ENCODE data around the gene HYAL2.

Gene HYAL2

GRCh38 chr3:50322386-50323091 lies at the start of gene HYAL2:
HYAL2 (minus strand) TSS chr3:50322745; CDS start chr3:50320489, 2,256 bp downstream.
- DNase-seq (ENCODE audit: low spot score): no peak

DNA sequence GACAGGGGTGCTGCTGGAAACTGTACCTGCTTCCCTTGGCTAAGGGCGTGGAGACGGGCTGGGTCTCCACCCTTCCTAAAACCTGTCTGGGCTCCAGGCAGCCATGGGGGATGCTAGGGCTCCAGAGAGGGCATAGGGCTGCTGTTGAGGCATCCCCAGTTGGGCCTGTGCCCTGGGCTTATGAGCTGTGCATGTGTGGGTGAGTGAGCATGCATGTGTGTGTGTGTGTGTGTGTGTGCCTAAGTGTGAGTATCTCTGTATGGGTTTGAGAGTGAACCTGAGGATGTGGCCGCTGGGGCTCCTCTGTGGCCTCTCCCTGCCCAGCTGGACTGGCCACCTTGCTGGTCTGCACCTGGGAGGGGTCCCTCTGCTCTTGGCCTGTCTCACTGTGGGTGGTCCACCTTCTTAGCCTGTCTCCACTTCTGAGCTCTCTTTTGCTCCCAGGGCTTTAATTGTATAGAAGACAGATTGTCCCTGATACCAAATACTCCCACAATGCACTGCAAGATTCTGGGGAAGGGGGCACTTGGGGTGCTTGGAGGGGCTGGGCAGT lies 48.7 kb upstream of the HYAL2 start:
- no peak for DNase-seq (ENCODE audit: low spot score)

DNA sequence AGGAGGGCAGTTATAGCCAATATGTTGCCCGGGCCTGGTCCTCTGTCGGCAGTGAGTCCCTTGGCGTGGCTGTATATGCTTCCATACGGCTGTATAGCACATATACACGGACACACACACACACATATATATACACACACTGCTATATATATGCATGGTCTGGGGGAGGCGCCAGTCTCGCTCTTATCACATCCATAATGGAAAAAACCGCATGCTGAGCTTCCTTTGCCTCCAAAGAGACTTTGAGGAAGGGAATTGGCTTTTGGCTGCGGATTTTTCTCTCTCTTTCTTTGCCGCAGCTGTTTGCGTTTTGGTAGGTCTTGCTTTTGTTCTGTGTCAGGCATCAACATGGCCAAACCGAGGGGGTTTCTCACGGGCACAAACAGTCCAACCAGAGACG lies 48.0 kb upstream of the HYAL2 start:
- no peak for DNase-seq (ENCODE audit: low spot score)

DNA sequence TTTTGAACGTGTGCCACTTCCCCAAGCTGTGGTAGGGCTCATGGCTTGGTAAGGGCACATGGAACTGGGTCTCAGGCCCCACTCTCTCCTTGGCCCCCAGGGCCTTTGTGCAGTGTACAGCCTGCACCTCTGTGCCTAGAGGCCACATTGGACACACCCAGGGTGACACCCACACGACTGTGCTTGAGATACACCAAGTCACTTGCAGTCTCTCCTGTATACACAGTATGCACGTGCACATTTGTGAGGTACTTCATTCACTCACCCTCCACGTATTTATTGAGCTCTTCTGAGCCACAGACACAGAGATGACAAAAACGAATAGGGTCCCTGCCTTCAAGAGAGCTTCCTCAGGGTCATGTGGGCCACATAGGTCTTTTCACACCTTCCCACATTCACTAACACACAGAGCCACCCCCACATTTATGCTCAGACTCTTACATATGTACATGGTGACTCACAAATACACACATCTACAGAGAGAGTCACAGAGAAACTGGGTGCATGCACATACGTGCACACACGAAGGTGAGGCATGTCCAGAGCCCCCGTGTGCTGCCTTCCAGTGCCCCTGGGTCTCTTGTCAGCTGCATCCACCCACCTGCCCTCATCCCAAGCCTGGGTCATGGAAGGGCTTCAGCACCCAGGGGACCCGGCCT lies 46.6 kb upstream of the HYAL2 start:
- DNase-seq (ENCODE audit: low spot score): peak; percentile 33

DNA sequence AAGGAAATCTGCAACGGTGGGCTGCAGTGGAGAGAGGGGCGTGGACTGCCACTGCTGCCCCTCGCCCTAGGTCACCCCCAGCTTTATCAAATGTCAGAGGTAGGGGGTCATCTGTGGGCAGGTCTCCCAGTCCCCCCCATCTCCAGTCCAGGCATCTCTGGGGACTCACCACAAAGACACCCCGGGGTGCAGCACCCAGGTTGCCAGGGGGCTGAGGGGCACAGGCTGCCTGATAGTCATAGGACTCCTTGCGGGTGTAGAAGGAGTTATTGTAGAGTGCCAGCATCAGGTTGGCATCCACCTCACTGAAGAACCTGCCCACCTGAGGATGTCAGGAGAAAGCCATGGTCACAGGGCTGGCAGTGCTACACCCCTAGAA lies 43.3 kb upstream of the HYAL2 start:
- no peak for DNase-seq (ENCODE audit: low spot score)

- peak; percentile 96 for DNase-seq (ENCODE audit: low spot score)
Observed at GRCh38 chr3:50365080-50365841, 42.7 kb upstream of the HYAL2 start.

- no peak for DNase-seq (ENCODE audit: low spot score)
Observed at GRCh38 chr3:50364573-50365079, 42.1 kb upstream of the HYAL2 start.

GRCh38 chr3:50359760-50360110 lies 37.2 kb upstream of the HYAL2 start:
- DNase-seq (ENCODE audit: low spot score): no peak

DNA sequence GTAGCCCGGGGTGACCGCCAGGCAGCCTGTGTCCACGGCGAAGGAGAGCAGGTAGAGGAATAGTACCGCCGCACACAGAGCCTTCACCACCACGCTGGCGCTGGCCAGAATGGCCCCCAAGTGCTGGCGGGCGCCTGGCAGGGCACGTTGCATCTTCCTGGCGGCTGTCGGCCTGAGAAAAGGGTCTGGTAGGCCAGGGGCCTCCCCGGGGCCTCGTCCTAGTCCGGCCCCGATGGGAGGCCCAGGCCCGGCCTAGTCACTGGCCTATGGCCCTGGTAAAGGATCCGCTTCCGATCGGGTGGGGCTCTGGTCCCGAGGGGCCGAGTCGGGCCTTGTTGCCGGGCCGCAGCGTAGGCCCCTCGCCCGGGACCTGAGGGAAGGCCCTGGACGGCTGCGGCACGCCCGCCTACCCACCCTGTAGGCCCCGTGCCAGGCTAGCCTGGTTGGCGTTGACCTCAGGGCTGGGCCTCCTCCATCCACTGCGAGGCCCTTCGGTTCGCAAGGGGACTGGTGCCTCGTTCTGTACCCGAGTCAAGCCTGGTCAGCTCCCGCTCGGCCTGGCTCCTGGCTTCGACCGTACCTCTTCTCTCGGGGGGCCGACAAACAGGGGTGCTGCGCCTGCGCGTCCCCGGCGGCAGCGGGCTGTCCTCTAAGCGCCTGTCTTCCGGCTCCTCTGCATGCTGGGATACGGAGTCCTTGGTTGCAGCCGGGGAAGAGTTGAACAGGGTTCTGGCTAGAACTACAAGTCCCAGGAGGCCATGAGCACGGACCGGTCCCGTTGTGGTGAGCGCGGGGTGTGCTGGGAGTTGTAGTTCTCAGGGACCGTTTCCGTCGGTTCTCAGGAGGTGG lies 36.6 kb upstream of the HYAL2 start, which contains the start of gene TMEM115:
TSS of gene TMEM115 (minus strand) at position 611 of the 849 bp plus-strand sequence. CDS start at position 153, 458 bp downstream.
- peak; percentile 98 for DNase-seq (ENCODE audit: low spot score)

GRCh38 chr3:50358355-50358910 lies 35.9 kb upstream of the HYAL2 start:
- no peak for DNase-seq (ENCODE audit: low spot score)

DNA sequence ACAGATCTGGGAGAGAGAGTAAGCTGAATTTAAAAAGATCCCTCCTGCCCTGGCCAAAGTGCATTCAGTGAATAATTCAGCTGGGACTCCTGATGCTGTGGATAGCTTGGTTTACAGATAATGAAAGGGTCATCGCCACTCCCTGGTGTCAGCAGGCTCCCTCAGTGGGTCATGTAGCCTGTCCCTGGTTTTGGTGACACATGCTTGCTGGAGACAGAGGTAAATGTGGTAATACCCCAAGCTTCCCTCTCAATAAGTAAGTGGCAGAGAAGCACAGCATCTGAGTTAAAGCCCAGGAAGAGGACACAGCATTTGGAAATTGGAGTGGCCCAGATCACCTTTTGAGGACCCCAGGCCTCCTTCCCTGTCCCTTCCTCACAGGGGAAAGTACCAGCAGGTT lies 34.9 kb upstream of the HYAL2 start:
- DNase-seq (ENCODE audit: low spot score): no peak

- DNase-seq (ENCODE audit: low spot score): peak; percentile 74
Observed at GRCh38 chr3:50356553-50356952, 34.0 kb upstream of the HYAL2 start.

DNA sequence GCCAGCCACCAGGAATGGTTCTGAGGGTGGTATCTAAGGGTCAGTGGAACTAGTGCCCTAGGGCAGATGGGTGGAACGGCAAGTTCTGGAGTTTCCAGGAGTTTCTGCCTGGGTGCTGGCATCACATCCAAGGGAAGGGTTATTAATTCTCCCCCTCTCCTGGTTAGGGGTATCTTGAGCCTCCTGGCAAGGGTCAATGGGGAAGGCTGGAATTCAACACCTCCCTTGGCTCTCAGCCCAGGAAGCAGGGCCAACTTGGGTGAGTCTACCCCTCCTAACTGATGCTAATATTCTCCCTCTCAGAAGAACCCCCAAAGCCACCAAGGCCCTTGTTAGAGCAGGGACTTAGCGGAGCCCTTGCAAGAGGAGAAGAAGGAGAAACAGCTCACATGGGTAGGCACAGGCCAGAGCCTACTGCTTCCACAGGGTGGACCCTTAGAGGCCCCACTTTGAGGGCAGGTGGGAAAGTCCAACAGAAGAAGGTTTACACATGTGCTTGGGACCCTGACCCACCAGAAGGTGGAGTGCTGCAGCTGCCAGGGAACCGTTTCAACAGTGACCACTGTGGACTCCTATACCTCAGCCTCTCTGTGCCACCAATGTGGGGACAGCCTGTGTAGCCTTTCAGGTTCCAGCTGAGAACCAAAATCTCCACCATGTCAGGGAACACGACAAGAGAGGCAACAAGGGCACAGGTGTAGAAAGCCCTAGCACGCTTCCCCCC lies 33.4 kb upstream of the HYAL2 start:
- DNase-seq (ENCODE audit: low spot score): no peak

GRCh38 chr3:50354850-50355249 lies 32.3 kb upstream of the HYAL2 start:
- no peak for DNase-seq (ENCODE audit: low spot score)

GRCh38 chr3:50354186-50354764 lies 31.7 kb upstream of the HYAL2 start:
- DNase-seq (ENCODE audit: low spot score): no peak

GRCh38 chr3:50353245-50354004 lies 30.9 kb upstream of the HYAL2 start:
- no peak for DNase-seq (ENCODE audit: low spot score)

DNA sequence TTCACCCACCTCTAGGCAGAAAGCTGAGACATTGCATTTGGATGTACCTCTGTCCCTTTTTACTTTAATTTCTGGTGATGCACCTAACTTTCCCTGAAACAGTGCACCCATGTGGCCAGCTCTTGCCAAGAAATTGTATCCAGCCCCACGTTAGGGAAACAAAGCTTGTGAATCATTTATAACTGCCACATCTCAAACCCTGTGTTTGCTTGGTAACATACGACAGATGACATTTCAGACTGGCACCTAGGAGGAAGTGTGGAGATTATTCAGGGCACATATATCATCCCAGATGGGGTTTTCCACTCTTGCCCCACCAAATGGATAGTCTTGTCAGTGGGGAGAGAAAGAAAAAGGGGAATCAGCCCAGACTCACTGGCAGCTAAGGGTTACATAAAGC lies 30.2 kb upstream of the HYAL2 start:
- DNase-seq (ENCODE audit: low spot score): no peak

GRCh38 chr3:50351323-50351697 lies 28.8 kb upstream of the HYAL2 start:
- DNase-seq (ENCODE audit: low spot score): no peak

DNA sequence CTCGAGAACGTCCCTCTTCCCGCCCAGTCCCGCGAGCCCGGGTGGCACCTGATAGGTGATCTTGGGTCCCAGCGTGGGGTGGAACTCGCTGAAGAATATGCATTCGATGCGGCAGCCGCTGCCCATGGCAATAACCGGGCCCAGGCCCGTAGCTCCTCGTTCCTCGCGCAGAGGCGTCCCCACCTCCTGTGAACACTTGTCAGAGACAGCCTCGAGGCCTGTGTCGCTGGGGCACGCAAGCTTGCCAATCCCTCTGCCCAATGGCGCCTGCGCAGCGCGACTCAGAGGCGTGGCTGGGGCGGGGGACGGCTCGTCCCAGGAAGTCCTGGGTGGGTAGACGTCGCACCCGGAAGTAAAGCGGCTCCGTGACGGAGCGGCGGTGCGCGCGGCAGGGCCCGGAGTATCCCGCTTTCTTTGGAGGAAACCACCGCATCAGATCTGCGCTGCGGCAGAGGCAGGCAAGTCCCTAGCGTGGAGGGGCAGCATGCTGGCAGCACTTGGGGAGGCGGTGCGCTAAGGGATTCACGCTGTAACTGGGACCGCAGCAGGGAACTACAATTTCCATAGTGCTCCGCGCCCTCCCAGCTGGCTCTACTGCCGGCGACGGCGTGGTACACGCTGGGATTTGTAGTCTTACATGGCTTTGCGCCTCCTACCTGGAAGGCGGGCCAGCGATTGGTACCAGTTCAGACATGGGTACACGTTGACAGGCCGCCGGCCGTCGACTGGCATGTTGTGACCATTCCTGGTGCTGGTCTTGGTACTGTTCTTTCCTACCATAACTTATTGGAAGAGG lies 28.2 kb upstream of the HYAL2 start, which contains the start of the genes CYB561D2 and NPRL2:
TSS of gene CYB561D2 (plus strand) at position 336 of the 796 bp plus-strand sequence. CDS start 572 bp downstream, outside the sequence.
TSS of gene NPRL2 (minus strand) at position 249 of the 796 bp plus-strand sequence. CDS start at position 126, 123 bp downstream.
- peak; percentile 96 for DNase-seq (ENCODE audit: low spot score)
